GM12878 (cell line): ENCODE data around the gene SUFU. TPM values are rescaled to one million over a fixed set of nuclear protein-coding genes. Genes with fewer than 3 reads are reported as not detected.
A peak's percentile ranks its signal among the peaks of the same experiment; 100 is the strongest.

Experiments
- ATF7 ChIP-seq: fragments of 450-650 bp; IDR thresholded peaks from 2 replicates; pipeline ENCODE4 v1.6.1; 2016; ENCODE audit warnings: low read depth, mild to moderate bottlenecking
- BMI1 ChIP-seq: fragments of 450-650 bp; IDR thresholded peaks from 2 replicates; pipeline ENCODE4 v1.6.1; 2016; ENCODE audit warnings: mild to moderate bottlenecking, moderate library complexity, borderline replicate concordance
- CBX5 ChIP-seq: sonication (generic); IDR thresholded peaks from 2 replicates; pipeline ENCODE4 v1.6.1; 2016; ENCODE audit warnings: low read depth, moderate library complexity, mild to moderate bottlenecking, inconsistent platforms
- CHD2 ChIP-seq: IDR thresholded peaks from 2 replicates; pipeline ENCODE4 v1.6.1; 2011; ENCODE audit warnings: low read depth, low read length, improper control_type of control experiment, borderline replicate concordance
- NFYB ChIP-seq: IDR thresholded peaks from 2 replicates; pipeline ENCODE4 v1.6.1; 2011; ENCODE audit warnings: low read depth, mild to moderate bottlenecking, low read length, improper control_type of control experiment, moderate library complexity; ENCODE audit not compliant: insufficient read depth
- NRF1 ChIP-seq: conservative IDR thresholded peaks from 2 replicates; pipeline ENCODE4 v1.6.1; 2011; ENCODE audit warnings: mild to moderate bottlenecking, low read depth, low read length, improper control_type of control experiment
- RAD21 ChIP-seq: IDR thresholded peaks from 2 replicates; pipeline ENCODE4 v1.6.1; 2011; ENCODE audit warnings: mild to moderate bottlenecking, low read depth, low read length, moderate library complexity; ENCODE audit not compliant: insufficient read depth
- RBBP5 ChIP-seq: fragments of 200-600 bp; sonication (generic); conservative IDR thresholded peaks from 2 replicates; pipeline ENCODE4 v1.6.1; 2016
- RUNX3 ChIP-seq: IDR thresholded peaks from 2 replicates; pipeline ENCODE4 v1.6.1; 2012; ENCODE audit warnings: low read length, inconsistent platforms
- SMAD1 ChIP-seq: fragments of 450-650 bp; IDR thresholded peaks from 2 replicates; pipeline ENCODE4 v1.6.1; 2018; ENCODE audit warnings: mild to moderate bottlenecking, low read depth; ENCODE audit not compliant: partially characterized antibody
- SMAD5 ChIP-seq: IDR thresholded peaks from 2 replicates; pipeline ENCODE4 v1.6.1; 2016; ENCODE audit warnings: antibody characterized with exemption, low read depth
- STAT1 ChIP-seq: fragments of 450-650 bp; conservative IDR thresholded peaks from 2 replicates; pipeline ENCODE4 v1.6.1; 2014; ENCODE audit warnings: antibody characterized with exemption, mild to moderate bottlenecking
- ZBED1 ChIP-seq: IDR thresholded peaks from 2 replicates; pipeline ENCODE4 v1.6.1; 2016; ENCODE audit warnings: borderline replicate concordance
- ZNF217 ChIP-seq: fragments of 450-650 bp; IDR thresholded peaks from 2 replicates; pipeline ENCODE4 v1.6.1; 2017; ENCODE audit warnings: antibody characterized with exemption, mild to moderate bottlenecking
- polyA plus RNA-seq, 11 experiments: library from polyadenylated mRNA; depleted of rRNA in 4 of 11; unstranded in 6 of 11; stranded (reverse) in 5 of 11; fragments of >200 nt; fragmentation: Nextera tagmentation in 4 of 11; fragmentation: Illumina TruSeq in 1 of 11; extraction: Ambion mirVana in 4 of 11; extraction: Trizol in 1 of 11; gene quantifications; 1 replicate in 1 of 11; 2 replicates in 10 of 11; pipeline versions ENCODE4 v1.2.1 to v1.2.3, GENCODE V29; 2011 to 2016; ENCODE audit warnings: inconsistent platforms in 2 of 11, missing spikeins in 2 of 11, low read depth in 1 of 11
- total RNA-seq, 4 experiments: library from RNA; depleted of rRNA in 3 of 4; stranded (reverse); fragments of >200 nt in 3 of 4; fragmentation: Illumina TruSeq in 1 of 4; extraction: Trizol in 1 of 4; gene quantifications; 2 replicates each; pipeline versions ENCODE4 v1.2.1 to v1.2.3, GENCODE V29; 2013 to 2021
- TF ChIP-seq, protein P1 (sequence below): IDR thresholded peaks from 2 replicates; pipeline ENCODE4 v1.6.1; 2012; ENCODE audit warnings: low read depth, low read length, improper control_type of control experiment
- TF ChIP-seq, protein P2 (sequence below): fragments of 450-650 bp; formaldehyde crosslinking; IDR thresholded peaks from 2 replicates; pipeline ENCODE4 v1.4.0; 2020; ENCODE audit warnings: mild to moderate bottlenecking, moderate library complexity
- TF ChIP-seq, protein P3 (sequence below): fragments of 450-650 bp; IDR thresholded peaks from 2 replicates; pipeline ENCODE4 v1.6.1; 2017; ENCODE audit warnings: borderline replicate concordance
- TF ChIP-seq, protein P4 (sequence below): fragments of 450-650 bp; IDR thresholded peaks from 2 replicates; pipeline ENCODE4 v1.6.1; 2014; ENCODE audit warnings: mild to moderate bottlenecking
- TF ChIP-seq, protein P5 (sequence below): fragments of 450-650 bp; IDR thresholded peaks from 2 replicates; pipeline ENCODE4 v1.6.1; 2018; ENCODE audit warnings: mild to moderate bottlenecking, low read depth, moderate library complexity; ENCODE audit not compliant: partially characterized antibody

The SUFU gene
- total and polyA plus RNA-seq, 10 of the 15 experiments (the other 5 are each of a cell fraction or from before 2014, with no cell fraction given) = 0.68 to 7.7 (median 2.4) TPM

DNA sequence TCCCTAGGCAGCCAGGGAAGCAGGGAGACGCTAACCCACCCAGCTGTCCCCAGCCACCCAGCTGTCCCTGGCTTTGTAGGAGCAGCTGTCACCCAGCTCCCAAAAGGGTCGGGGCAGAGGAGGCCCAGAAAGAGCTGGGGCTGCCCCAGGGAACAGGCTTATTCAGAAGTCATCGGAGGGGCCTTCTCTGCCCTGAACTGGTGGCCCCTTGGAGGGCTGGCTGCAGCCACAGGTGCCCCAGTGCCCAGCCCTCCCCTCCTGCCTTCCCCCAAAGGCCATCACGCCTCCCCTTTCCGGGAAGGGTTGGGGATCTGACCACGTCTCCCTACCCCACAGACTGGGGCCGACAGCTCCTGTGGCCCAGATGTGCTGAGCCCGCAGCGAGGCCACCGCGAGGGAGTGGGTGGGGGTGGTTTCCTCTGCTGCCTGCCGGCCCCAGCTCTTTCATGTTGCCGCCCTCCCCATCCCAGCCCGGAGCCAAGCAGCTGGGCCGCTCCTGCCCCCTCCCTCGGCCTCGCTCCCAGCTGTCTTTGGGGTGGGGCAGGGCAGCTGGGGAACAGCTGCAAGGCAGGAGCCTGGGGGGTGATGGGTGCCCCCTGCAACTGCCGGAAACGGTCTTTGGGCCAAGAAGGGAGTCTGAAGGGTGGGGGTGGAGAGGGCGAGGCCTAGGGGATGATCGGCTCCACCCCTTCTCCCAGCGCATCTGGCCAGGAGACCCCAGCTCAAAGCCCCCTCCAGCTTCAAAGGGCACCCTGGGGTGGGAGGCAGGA is 157.3 kb downstream of the SUFU start (continued):
- TF ChIP-seq, protein P1, sequence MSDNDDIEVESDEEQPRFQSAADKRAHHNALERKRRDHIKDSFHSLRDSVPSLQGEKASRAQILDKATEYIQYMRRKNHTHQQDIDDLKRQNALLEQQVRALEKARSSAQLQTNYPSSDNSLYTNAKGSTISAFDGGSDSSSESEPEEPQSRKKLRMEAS = peak; percentile 11; the same call in 1 of the 2 replicates
- TF ChIP-seq, protein P2, sequence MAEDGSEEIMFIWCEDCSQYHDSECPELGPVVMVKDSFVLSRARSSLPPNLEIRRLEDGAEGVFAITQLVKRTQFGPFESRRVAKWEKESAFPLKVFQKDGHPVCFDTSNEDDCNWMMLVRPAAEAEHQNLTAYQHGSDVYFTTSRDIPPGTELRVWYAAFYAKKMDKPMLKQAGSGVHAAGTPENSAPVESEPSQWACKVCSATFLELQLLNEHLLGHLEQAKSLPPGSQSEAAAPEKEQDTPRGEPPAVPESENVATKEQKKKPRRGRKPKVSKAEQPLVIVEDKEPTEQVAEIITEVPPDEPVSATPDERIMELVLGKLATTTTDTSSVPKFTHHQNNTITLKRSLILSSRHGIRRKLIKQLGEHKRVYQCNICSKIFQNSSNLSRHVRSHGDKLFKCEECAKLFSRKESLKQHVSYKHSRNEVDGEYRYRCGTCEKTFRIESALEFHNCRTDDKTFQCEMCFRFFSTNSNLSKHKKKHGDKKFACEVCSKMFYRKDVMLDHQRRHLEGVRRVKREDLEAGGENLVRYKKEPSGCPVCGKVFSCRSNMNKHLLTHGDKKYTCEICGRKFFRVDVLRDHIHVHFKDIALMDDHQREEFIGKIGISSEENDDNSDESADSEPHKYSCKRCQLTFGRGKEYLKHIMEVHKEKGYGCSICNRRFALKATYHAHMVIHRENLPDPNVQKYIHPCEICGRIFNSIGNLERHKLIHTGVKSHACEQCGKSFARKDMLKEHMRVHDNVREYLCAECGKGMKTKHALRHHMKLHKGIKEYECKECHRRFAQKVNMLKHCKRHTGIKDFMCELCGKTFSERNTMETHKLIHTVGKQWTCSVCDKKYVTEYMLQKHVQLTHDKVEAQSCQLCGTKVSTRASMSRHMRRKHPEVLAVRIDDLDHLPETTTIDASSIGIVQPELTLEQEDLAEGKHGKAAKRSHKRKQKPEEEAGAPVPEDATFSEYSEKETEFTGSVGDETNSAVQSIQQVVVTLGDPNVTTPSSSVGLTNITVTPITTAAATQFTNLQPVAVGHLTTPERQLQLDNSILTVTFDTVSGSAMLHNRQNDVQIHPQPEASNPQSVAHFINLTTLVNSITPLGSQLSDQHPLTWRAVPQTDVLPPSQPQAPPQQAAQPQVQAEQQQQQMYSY (CRISPR knock-in tag) = no peak
- TF ChIP-seq CHD2 (peak; percentile 54; the same call in 1 of the 2 replicates), RUNX3 (peak; percentile 80), NFYB (no peak), ZBED1 (peak; percentile 43; the same call in 1 of the 2 replicates), ATF7 (peak; percentile 18; the same call in 1 of the 2 replicates), CBX5 (no peak), STAT1 (no peak), BMI1 (no peak), SMAD1 (no peak), SMAD5 (0 out of 2 replicates have a peak, but pooled peaks have one; percentile 34), RAD21 (peak; percentile 14; the same call in 1 of the 2 replicates), RBBP5 (no peak), NRF1 (no peak), ZNF217 (no peak)
- TF ChIP-seq, protein P3, sequence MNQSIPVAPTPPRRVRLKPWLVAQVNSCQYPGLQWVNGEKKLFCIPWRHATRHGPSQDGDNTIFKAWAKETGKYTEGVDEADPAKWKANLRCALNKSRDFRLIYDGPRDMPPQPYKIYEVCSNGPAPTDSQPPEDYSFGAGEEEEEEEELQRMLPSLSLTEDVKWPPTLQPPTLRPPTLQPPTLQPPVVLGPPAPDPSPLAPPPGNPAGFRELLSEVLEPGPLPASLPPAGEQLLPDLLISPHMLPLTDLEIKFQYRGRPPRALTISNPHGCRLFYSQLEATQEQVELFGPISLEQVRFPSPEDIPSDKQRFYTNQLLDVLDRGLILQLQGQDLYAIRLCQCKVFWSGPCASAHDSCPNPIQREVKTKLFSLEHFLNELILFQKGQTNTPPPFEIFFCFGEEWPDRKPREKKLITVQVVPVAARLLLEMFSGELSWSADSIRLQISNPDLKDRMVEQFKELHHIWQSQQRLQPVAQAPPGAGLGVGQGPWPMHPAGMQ = no peak
- TF ChIP-seq, protein P4, sequence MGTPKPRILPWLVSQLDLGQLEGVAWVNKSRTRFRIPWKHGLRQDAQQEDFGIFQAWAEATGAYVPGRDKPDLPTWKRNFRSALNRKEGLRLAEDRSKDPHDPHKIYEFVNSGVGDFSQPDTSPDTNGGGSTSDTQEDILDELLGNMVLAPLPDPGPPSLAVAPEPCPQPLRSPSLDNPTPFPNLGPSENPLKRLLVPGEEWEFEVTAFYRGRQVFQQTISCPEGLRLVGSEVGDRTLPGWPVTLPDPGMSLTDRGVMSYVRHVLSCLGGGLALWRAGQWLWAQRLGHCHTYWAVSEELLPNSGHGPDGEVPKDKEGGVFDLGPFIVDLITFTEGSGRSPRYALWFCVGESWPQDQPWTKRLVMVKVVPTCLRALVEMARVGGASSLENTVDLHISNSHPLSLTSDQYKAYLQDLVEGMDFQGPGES = no peak
- TF ChIP-seq, protein P5, sequence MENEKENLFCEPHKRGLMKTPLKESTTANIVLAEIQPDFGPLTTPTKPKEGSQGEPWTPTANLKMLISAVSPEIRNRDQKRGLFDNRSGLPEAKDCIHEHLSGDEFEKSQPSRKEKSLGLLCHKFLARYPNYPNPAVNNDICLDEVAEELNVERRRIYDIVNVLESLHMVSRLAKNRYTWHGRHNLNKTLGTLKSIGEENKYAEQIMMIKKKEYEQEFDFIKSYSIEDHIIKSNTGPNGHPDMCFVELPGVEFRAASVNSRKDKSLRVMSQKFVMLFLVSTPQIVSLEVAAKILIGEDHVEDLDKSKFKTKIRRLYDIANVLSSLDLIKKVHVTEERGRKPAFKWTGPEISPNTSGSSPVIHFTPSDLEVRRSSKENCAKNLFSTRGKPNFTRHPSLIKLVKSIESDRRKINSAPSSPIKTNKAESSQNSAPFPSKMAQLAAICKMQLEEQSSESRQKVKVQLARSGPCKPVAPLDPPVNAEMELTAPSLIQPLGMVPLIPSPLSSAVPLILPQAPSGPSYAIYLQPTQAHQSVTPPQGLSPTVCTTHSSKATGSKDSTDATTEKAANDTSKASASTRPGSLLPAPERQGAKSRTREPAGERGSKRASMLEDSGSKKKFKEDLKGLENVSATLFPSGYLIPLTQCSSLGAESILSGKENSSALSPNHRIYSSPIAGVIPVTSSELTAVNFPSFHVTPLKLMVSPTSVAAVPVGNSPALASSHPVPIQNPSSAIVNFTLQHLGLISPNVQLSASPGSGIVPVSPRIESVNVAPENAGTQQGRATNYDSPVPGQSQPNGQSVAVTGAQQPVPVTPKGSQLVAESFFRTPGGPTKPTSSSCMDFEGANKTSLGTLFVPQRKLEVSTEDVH = no peak
